C4-2B (cell line): ENCODE measurements around the gene ALG12.

ENCODE experiments used
- H3K27ac ChIP-seq: fragments of 450-650 bp; 2 replicates; pipeline ENCODE4 v1.5.1; 2017
- ZFX ChIP-seq: fragments of 450-650 bp; IDR thresholded peaks from 2 replicates; pipeline ENCODE4 v1.6.1; 2017
- TF ChIP-seq, protein P1 (sequence below): fragments of 450-650 bp; conservative IDR thresholded peaks from 2 replicates; pipeline ENCODE4 v1.5.1; 2017; ENCODE audit warnings: mild to moderate bottlenecking

ALG12 gene

DNA sequence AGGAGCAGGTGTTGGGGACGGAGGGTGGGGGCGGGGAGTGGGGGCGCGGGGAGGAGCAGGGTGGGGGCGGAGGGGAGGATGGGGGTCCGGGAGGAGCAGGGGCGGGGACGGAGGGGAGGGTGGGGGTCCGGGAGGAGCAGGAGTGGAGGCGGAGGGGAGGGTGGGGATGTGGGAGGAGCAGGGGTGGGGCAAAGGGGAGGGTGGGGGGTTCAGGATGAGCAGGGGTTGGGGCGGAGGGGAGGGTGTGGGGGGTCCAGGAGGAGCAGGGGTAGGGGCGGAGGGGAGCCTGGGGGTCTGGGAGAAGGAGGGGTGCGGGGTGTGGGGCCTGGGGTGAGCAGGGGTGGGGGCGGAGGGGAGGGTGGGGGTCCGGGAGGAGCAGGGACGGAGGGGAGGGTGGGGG lies 17.3 kb upstream of the ALG12 start:
- no peak overlapping the region for H3K27ac ChIP-seq
- TF ChIP-seq, protein P1, sequence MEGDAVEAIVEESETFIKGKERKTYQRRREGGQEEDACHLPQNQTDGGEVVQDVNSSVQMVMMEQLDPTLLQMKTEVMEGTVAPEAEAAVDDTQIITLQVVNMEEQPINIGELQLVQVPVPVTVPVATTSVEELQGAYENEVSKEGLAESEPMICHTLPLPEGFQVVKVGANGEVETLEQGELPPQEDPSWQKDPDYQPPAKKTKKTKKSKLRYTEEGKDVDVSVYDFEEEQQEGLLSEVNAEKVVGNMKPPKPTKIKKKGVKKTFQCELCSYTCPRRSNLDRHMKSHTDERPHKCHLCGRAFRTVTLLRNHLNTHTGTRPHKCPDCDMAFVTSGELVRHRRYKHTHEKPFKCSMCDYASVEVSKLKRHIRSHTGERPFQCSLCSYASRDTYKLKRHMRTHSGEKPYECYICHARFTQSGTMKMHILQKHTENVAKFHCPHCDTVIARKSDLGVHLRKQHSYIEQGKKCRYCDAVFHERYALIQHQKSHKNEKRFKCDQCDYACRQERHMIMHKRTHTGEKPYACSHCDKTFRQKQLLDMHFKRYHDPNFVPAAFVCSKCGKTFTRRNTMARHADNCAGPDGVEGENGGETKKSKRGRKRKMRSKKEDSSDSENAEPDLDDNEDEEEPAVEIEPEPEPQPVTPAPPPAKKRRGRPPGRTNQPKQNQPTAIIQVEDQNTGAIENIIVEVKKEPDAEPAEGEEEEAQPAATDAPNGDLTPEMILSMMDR = no peak
- TF ChIP-seq ZFX = no peak

DNA sequence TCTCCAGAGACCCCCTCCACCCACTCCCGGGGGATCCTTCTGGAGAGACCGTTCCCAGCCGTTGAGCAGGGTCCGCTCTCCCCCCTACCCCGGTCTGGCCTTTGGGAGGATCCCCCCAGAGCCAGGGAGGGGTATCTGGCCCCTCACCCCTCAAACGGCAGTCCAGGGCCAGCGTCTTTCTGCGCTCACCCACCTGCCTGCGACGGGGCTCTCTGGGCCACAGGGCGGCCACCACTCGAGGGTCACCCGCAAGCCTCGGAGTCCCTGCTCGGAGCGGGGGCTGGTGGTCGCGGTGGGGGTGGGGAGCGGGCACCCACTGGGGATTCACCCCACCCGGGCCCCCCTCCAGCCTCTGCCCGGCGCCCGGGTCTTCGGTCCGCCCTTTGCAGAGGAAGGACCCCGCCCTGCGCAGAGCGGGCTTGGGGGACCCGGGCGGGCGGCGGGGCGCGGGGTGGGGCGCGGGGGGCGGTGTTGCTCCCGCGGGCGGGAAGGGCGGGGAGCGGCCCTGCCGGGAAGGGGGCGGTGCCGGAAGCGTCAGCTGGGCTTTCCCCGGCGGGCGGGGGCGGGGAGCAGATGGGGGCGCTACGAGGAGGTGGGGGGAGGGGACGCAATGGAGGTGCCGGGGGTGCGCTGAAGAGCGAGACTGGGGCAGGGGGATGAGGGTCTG lies 16.8 kb upstream of the ALG12 start:
- H3K27ac ChIP-seq = no peak overlapping the region
- no peak for TF ChIP-seq ZFX
- TF ChIP-seq, protein P1 = no peak

- H3K27ac ChIP-seq = no peak overlapping the region
- no peak for TF ChIP-seq ZFX
- TF ChIP-seq, protein P1 = no peak
Measured at GRCh38 chr22:49934160-49934890, 16.1 kb upstream of the ALG12 start.

GRCh38 chr22:49933236-49934159 lies 15.3 kb upstream of the ALG12 start:
- no peak overlapping the region for H3K27ac ChIP-seq
- TF ChIP-seq, protein P1 = no peak
- no peak for TF ChIP-seq ZFX

DNA sequence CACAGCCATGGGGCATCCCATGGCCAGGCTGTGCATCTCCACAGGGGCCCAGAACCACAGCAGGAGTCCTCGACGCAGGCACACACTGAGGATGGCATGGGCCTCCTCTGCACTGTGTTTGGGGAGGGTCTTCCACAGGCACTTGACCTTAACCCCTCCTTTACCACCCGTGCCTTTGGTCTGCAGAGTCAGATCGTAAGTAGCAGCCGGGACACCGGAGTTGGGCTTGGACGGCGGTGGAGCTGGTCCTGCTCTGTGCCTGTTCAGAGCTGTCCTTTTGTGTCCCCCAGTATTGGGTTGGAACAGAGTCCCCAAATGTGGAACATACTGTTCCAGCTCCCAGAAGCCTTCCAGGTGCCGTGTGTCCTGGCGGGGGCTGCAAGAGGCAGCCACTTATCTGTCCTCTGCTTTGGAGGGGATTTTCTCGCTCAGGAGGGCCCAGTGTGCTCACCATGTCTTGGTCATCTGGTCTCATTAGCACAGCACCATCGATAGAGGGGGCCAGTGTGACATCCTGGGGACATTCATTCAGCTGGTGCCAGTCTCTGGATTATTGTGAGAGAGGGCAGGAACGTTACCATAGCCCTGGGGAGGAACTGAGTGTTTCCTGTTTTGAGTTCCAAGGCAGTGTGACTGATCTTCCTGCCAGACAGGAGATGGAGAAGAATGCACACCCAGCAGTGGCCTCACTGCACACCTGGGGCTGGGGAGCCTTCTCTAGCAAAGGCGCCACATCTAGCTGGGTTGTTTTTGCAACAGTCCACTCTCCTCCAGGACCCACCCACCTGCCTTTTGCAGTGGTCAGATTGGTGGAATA lies 12.6 kb upstream of the ALG12 start:
- H3K27ac ChIP-seq = peak overlapping the region; percentile 39
- TF ChIP-seq ZFX = no peak
- TF ChIP-seq, protein P1 = peak; percentile 89

DNA sequence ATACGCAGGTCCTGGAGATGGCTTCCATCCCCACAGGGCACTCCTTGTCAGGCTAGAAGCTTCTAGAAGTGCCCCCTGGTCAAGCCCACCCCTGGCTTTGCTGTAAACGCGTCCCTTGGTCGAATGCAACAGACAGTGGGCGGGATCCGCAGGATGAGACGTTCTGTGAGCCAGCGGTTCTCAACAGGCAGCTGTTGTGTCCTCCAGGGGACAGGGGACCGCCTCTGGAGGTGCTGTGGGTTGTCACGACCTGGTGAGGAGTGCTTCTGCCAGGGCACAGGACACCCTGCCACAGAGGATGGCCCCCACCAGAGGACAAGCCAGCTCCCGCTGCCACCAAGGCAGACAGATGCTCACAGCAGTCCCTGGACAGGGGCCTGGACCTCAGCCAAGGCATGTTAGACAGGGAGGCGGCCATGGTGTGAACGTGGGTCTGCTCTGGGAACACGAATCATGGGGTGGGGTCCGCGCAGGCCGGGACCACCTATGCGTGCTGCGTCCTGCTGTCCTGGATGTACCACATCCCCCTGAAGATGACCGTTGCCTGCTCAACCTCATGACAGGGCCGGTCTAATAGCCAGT lies 11.8 kb upstream of the ALG12 start:
- H3K27ac ChIP-seq = no peak overlapping the region; the same call in 1 of the 2 replicates
- TF ChIP-seq, protein P1 = no peak
- TF ChIP-seq ZFX = no peak
